Left ventricle myocardium inferior (tissue), 1 donor: ENCODE results near the gene CYP2W1. TPM values are rescaled to one million over a fixed set of nuclear protein-coding genes. Genes with fewer than 3 reads are reported as not detected.
"Not testable (repeated sequence)": the region's sequence is repeated elsewhere in the genome, so short reads cannot be mapped to it uniquely, and the experiment has no call there.

Experiments used
- DNase-seq: peaks from one replicate; pipeline ENCODE4 v3.0.0-alpha.2; 2020
- H3K27ac ChIP-seq: fragments of 200-600 bp; replicated peaks from 2 replicates; pipeline ENCODE4 v1.8.0; 2021
- H3K27me3 ChIP-seq: fragments of 200-600 bp; 2 replicates; pipeline ENCODE4 v1.8.0; 2021; ENCODE audit warnings: low read depth
- H3K36me3 ChIP-seq: fragments of 200-600 bp; 2 replicates; pipeline ENCODE4 v1.8.0; 2021
- H3K4me1 ChIP-seq: fragments of 200-600 bp; 2 replicates; pipeline ENCODE4 v1.8.0; 2021
- H3K4me3 ChIP-seq: fragments of 200-600 bp; 2 replicates; pipeline ENCODE4 v1.8.0; 2021; ENCODE audit warnings: mild to moderate bottlenecking, moderate library complexity
- H3K9me3 ChIP-seq: fragments of 200-600 bp; replicated peaks from 2 replicates; pipeline ENCODE4 v1.8.0; 2021
- CTCF ChIP-seq: fragments of 200-600 bp; IDR thresholded peaks from 2 replicates; pipeline ENCODE4 v1.8.0; 2021; ENCODE audit warnings: antibody characterized with exemption, mild to moderate bottlenecking, borderline replicate concordance
- intact Hi-C: fragments of 100-400 bp; cut with micrococcal nuclease; formaldehyde crosslinking; loops from one replicate; pipeline ENCODE4 v1.11.0; 2022
- microRNA-seq: library from miRNA; unstranded; fragments of <30 nt; microRNA quantifications from one replicate; pipeline ENCODE4 v1.2.0, GENCODE V29; 2020
- total RNA-seq: library from RNA; stranded (reverse); fragmentation: NEBNext Ultra II Directional; extraction: Animal tissue kit (Norgen Biotek cat#: 25700); gene quantifications from one replicate; pipeline ENCODE4 v1.2.1, GENCODE V29; 2021
- donor health status: DM: no; HTN: yes; CAD: no; lungs with severe emphysema.

The CYP2W1 gene
- total RNA-seq, 1 donor from 2014 or later = not detected

GRCh38 chr7:1031716-1032455 is 48.9 kb downstream of the CYP2W1 start:
- Histone ChIP-seq H3K36me3 (no peaks in the 10 kb centered on the region), H3K27ac (no peak overlapping the region), H3K9me3 (no peaks in the 10 kb centered on the region), H3K4me1 (peaks cover 27% of the 10 kb centered on the region), H3K4me3 (no peak overlapping the region), H3K27me3 (no peaks in the 10 kb centered on the region)
- intact Hi-C loops = no loop called here
- TF ChIP-seq CTCF = no peak
- no peak for DNase-seq

- no peaks in the 10 kb centered on the region for H3K9me3 ChIP-seq
- no peak for TF ChIP-seq CTCF
- H3K27me3 ChIP-seq = no peaks in the 10 kb centered on the region
- H3K36me3 ChIP-seq = no peaks in the 10 kb centered on the region
- H3K4me1 ChIP-seq = peaks cover 20% of the 10 kb centered on the region
- no peak overlapping the region for H3K27ac ChIP-seq
- no peak for DNase-seq
- H3K4me3 ChIP-seq = no peak overlapping the region
- intact Hi-C loops = no loop called here
Observed at GRCh38 chr7:1032536-1033181, 49.7 kb downstream of the CYP2W1 start.

GRCh38 chr7:1033546-1034145 is 50.7 kb downstream of the CYP2W1 start:
- Histone ChIP-seq H3K4me1 (peaks cover 10% of the 10 kb centered on the region), H3K36me3 (no peaks in the 10 kb centered on the region), H3K9me3 (no peaks in the 10 kb centered on the region), H3K4me3 (no peak overlapping the region), H3K27me3 (no peaks in the 10 kb centered on the region), H3K27ac (no peak overlapping the region)
- no peak for TF ChIP-seq CTCF
- intact Hi-C loops = no loop called here
- DNase-seq = no peak

GRCh38 chr7:1034769-1035168 is 51.8 kb downstream of the CYP2W1 start:
- H3K4me3 ChIP-seq, H3K27me3 ChIP-seq, H3K36me3 ChIP-seq, H3K27ac ChIP-seq, DNase-seq, intact Hi-C loops, H3K4me1 ChIP-seq, H3K9me3 ChIP-seq: not testable (repeated sequence)

GRCh38 chr7:1036164-1036928 is 53.4 kb downstream of the CYP2W1 start:
- intact Hi-C loops, H3K4me1 ChIP-seq, DNase-seq, H3K27me3 ChIP-seq, H3K27ac ChIP-seq, H3K36me3 ChIP-seq, H3K4me3 ChIP-seq, H3K9me3 ChIP-seq: not testable (repeated sequence)

Small RNA genes within 50 kb of the gene (microRNA-seq; reads per million reads assigned to microRNA genes)
- 448 reads per million, percentile 73 among the genes with 10 or more reads in this experiment for gene MIR339

Other genes with a start within 250 kb of the CYP2W1 start
- gene SUN1, start 150.7 kb upstream of the CYP2W1 start, total RNA-seq = 183 TPM
- gene GET4, start 106.6 kb upstream of the CYP2W1 start, total RNA-seq = 22.9 TPM
- gene ADAP1, start 28.5 kb upstream of the CYP2W1 start, total RNA-seq = 8.4 TPM
- 8.5 TPM for gene COX19, start 7.6 kb upstream of the CYP2W1 start, total RNA-seq
- 29.8 TPM for gene GPR146, start 61.4 kb downstream of the CYP2W1 start, total RNA-seq
- gene GPER1, start 104.9 kb downstream of the CYP2W1 start, total RNA-seq = 3.0 TPM
- 6.6 TPM for gene ZFAND2A, start 177.0 kb downstream of the CYP2W1 start, total RNA-seq
- not detected for gene UNCX, start 249.7 kb downstream of the CYP2W1 start, total RNA-seq